ENCODE measurements around the gene ANKRD63.

DNA sequence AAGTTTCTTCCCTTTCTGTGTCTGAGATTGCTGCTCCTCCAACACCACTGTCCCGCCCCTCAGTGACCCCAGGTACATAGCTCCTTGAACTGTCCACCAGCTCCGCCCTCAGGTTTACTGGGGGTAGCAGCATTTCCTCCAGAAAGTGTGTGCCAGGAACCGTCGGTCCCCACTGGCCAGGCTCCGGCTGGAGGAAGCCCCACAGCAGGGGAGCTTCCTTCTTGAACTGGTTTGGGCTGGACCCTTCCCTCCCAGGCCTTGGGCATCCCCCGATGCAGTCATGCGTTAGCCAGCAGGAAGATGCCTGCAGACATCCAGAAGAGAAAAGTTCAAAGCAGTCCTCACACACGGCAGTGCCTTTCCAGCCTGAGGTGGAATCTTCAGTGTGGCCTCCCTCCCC, 24.3 kb downstream of the ANKRD63 start:
- TF ChIP-seq, protein P1, sequence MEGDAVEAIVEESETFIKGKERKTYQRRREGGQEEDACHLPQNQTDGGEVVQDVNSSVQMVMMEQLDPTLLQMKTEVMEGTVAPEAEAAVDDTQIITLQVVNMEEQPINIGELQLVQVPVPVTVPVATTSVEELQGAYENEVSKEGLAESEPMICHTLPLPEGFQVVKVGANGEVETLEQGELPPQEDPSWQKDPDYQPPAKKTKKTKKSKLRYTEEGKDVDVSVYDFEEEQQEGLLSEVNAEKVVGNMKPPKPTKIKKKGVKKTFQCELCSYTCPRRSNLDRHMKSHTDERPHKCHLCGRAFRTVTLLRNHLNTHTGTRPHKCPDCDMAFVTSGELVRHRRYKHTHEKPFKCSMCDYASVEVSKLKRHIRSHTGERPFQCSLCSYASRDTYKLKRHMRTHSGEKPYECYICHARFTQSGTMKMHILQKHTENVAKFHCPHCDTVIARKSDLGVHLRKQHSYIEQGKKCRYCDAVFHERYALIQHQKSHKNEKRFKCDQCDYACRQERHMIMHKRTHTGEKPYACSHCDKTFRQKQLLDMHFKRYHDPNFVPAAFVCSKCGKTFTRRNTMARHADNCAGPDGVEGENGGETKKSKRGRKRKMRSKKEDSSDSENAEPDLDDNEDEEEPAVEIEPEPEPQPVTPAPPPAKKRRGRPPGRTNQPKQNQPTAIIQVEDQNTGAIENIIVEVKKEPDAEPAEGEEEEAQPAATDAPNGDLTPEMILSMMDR (IDR thresholded peaks at IDR 0.05): no peak
- no peak for TF ChIP-seq POLR2A (IDR thresholded peaks at IDR 0.05)
